Measurements from ENCODE around the gene C3.

DNA sequence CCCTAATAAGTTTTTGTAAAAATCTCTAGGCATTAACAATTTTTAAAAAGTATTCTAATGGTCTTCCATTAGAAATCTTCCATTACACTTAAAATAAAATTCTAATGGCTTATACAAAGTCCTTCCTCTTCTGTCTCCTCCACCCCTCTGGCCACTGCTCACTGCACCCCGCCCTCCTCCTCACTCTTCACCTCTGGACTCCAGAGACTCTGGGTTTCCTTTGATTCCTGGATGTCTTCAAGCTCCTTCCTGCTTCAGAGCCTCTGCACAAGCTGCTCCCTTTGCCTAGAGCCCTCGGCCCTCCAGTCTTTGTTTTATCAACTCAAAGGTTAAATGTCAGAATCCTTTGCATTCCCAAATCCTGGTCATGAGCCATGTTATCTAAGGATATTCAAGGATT lies 71.3 kb downstream of the C3 start:
- TF ChIP-seq, protein P1, sequence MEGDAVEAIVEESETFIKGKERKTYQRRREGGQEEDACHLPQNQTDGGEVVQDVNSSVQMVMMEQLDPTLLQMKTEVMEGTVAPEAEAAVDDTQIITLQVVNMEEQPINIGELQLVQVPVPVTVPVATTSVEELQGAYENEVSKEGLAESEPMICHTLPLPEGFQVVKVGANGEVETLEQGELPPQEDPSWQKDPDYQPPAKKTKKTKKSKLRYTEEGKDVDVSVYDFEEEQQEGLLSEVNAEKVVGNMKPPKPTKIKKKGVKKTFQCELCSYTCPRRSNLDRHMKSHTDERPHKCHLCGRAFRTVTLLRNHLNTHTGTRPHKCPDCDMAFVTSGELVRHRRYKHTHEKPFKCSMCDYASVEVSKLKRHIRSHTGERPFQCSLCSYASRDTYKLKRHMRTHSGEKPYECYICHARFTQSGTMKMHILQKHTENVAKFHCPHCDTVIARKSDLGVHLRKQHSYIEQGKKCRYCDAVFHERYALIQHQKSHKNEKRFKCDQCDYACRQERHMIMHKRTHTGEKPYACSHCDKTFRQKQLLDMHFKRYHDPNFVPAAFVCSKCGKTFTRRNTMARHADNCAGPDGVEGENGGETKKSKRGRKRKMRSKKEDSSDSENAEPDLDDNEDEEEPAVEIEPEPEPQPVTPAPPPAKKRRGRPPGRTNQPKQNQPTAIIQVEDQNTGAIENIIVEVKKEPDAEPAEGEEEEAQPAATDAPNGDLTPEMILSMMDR (IDR thresholded peaks at IDR 0.05) = no peak
- no peak for TF ChIP-seq EZH2 (IDR thresholded peaks at IDR 0.05)
